Panc1 (cell line): ENCODE measurements around the gene IHH.

Experiments
- CTCF ChIP-seq: fragments of 450-650 bp; IDR thresholded peaks from 2 replicates; pipeline ENCODE4 v1.5.1; 2017; ENCODE audit warnings: mild to moderate bottlenecking
- POLR2AphosphoS5 ChIP-seq: IDR thresholded peaks from 2 replicates; pipeline ENCODE4 v1.6.1; 2012; ENCODE audit warnings: mild to moderate bottlenecking, low read depth, low read length, moderate library complexity
- REST ChIP-seq, 2 experiments: IDR thresholded peaks; 2 replicates each; pipeline ENCODE4 v1.6.1; 2011 to 2012; ENCODE audit warnings: low read depth in 2 of 2, control low read depth in 1 of 2, low read length in 1 of 2, mild to moderate bottlenecking in 1 of 2, moderate library complexity in 1 of 2; ENCODE audit not compliant: insufficient read depth in 1 of 2
- SIN3A ChIP-seq: IDR thresholded peaks from 2 replicates; pipeline ENCODE4 v1.6.1; 2012; ENCODE audit warnings: low read depth, mild to moderate bottlenecking, low read length, moderate library complexity, borderline replicate concordance; ENCODE audit not compliant: insufficient read depth
- TCF7L2 ChIP-seq: IDR thresholded peaks from 2 replicates; pipeline ENCODE4 v1.6.1; 2011; ENCODE audit warnings: mild to moderate bottlenecking, low read depth, low read length, inconsistent platforms

- TF ChIP-seq CTCF (no peak), POLR2AphosphoS5 (no peak), REST (IDR thresholded peaks at IDR 0.05; ENCODE audit: insufficient read depth in 1 of 2, low read depth in 2 of 2, low read length in 1 of 2) (no peak), SIN3A (no peak), TCF7L2 (no peak)
Observed at GRCh38 chr2:219078951-219079350, 18.2 kb upstream of the IHH start.
